Activated CD4-positive, CD25-positive, alpha-beta regulatory T cell treated with anti-CD3 and anti-CD28 coated beads, Interleukin-2, amount 50 U/mL, for 24 hours (primary cell): ENCODE results near the gene BMP10.
A peak's percentile ranks its signal among the peaks of the same experiment; 100 is the strongest.

Source experiments
- ATAC-seq, 2 donors: fragments of 150-1000 bp; cut with Tn5 transposase; one replicate each; pipeline ENCODE4 v1.10.0; 2021; ENCODE audit warnings: mild to moderate bottlenecking in 1 of 2, moderate library complexity in 1 of 2

Gene BMP10

DNA sequence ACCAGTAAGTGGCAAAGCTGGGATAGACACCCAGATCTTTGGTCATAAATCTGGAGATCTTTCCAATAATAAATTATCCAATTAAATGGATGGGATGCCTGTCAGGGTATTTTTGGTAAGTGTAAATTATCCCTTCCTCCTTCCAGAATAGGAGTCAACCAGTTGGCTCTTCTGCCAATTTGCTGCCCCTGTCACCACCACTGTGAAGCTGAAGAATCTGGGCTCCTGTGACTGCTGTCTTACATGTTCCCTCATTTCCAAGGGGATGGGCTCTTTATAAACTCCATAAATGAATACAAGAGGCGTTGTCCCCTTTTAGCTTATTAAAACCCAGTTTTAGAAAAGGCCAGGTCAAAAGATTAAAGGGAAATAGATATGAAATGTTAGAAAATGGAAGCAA lies 17.8 kb upstream of the BMP10 start:
- no peak for ATAC-seq

DNA sequence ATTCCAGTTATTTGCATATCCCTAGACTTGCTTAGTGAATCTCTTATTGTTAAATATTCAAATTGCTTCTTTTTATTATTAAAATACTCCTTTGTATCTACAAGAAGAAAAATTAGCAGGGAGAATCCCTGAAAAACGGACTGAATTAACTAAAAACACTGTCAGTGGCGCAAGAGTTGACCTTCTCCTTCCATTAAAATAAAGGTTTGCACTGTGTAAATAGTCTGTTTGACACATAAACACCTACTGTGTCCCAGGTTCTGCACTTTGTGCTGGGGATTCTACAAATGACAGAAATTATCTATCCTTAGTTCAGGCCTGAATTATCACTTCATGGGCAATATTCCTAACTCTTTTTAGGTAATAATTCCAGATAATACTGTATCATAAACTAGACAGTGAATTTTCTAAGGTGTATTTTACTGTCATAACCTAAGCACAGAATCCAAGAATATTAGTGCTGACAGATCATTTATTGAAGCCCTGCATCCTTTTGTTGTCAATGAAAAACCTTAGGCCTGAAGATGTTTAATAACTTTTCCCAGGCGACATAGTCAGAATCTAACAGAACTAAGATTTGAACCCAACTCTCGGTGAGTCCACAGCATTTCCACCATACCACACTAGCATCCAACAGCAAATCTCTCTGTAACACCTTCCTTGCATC lies 17.0 kb upstream of the BMP10 start:
- no peak for ATAC-seq

DNA sequence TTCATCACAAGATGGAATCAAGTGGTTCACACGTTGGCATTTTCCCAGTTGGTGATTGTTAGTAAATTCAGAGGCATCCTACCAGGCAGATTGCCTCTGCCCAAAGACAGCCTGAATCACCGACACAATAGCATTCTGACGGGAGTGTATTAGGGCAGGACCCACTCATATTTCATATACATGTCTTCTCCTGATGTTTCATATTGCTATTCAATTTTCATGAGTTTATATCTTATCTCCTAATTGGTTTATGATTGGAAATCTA lies 14.5 kb upstream of the BMP10 start:
- no peak for ATAC-seq

DNA sequence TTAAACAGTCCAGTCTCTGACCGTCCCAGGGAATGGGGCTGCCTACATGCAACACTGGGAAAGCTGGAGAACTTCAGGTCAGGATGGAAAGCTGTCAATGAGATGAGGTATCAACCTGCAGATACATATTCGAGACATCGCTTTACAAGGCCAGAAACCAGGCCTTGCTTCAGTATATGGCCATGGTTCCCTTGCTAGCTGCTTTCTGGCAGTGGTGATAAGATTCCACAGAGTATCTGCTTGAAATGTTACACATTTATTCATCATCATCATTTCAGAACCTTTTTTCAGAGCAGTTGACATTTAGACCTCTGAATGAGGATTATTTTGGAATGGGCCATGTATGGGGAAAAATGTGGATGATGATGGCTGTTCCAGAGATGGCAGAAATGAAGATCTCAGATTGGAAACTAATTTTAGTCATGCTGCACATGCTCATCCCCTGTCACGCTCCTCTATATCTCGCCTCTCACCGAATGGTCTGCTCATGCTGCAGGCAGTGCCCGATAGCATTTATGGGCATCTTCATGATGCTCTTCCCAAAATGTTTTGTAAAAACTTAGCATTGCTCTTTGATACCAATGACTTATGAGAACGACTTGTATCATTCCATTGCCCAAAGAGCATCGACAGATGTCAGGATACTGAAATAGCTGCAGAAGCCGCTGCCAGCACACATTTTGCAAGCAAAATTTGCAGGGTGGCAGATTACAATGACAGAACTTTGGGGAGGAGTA lies 14.0 kb upstream of the BMP10 start:
- ATAC-seq, result no peak

DNA sequence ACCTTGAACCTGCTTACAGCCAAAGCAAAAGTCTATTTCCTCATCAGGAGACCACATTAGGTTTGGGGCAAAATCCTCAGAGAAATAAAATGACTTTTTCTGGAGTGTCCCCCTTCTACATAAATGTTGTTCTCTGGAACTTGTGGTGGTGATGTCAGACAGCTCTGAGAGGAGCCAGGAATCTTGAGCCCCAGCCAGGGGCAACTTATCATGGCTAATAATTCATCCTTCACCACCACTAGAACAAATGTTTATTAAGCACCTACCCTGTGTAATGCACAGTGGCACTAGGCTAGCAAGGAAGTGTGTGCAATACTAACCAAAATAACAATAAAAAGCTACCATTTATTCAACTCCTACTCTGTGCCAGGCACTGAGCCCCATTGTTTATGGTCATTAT lies 9.0 kb upstream of the BMP10 start:
- no peak for ATAC-seq

DNA sequence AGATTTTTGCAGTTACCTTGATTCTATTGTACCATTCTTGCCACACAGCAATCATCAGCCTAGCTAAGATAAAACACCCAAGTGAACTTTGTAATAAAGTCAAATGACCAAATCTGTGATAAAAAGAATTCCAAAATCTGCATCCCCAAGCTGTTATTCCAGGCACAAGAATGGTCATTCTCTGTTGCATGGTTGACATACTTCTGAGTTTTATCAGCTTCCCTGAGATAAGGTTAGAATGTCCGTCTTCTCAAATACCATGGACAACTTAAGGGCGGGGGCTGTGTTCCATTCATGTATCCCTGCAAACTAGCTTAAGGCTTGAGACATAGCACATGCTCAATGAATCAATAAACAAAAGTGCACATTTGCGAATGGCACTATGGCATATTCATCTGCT lies 8.1 kb upstream of the BMP10 start:
- ATAC-seq, result no peak

DNA sequence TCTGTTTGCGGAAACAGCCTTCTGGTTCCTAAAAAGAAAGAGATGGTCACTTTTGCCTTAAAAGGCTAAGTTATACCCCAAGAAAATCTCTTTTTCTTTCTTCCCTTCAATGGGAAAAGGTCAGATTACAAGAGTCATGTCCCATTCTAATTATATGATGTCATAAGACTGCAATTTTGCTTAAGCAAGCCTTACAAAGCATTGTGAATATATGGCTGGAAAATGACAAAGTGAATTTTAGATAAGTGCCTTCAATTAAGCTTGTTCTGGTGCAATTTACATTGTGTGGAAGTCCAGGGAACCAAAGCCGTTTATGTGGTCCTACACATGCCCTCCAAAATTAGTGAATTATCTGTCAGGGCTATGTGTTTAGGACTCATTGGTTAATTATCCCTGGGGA lies 7.6 kb upstream of the BMP10 start:
- ATAC-seq, result no peak

DNA sequence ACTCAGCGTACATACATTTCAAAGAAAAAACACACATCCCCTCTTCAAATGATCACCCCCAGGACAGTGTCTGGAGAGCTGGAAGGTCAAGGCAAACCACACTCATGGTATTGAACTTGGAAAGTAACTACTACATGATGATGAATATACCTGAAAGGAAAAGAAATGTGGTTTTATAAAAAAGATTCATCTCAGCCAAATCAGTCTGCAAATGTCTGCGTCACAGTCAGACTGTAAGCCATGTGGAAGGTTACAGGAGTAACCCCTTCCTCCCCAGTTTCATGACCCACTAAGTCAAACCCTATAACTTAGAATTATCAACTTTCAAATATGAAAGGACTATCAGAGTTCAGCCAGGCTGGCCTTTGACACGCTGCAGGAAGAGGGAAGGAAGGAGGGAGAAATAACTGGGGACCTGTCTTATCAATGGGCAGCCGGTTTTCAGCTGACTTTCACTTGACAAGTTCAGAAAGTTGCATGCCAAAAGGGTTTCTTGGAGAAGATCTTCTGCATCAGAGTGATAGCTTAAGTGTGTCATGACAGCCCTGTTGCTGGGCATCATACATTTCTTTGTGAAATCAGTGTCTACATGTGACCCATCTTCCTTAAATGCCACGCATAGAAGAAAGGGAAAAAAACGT lies 7.0 kb upstream of the BMP10 start:
- ATAC-seq, result no peak

DNA sequence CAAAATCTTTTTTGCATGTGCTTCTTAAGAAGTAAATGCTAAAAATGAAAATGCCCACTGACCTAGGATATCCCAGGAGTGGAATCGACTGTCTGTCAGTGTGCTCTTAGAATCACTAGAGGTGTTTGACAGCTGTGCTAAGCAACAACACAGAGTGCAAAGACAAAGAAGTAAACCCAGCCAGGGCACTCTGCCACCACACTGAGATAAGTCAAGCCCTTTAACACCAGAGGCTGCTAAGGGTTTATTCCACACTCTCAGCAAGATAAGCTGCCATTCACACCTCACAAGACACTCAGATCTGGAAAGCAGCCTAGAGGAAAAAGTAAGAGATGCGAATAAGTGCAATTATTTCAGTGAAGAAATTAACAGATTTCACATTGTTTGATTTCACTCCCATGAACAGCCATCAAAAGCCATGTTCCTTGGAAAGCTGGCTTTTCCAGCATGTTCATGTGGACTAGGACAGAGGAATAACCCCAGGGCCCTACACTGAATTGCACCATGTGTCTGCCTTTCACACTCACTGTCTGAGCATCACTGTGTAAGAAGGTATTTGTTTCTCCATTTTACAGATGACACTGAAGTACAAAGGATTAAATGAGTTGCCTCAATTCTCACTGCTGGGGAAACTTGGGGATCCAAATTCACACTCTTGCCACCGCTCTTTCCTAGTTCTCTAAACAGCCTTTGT lies 6.0 kb upstream of the BMP10 start:
- ATAC-seq, result no peak

DNA sequence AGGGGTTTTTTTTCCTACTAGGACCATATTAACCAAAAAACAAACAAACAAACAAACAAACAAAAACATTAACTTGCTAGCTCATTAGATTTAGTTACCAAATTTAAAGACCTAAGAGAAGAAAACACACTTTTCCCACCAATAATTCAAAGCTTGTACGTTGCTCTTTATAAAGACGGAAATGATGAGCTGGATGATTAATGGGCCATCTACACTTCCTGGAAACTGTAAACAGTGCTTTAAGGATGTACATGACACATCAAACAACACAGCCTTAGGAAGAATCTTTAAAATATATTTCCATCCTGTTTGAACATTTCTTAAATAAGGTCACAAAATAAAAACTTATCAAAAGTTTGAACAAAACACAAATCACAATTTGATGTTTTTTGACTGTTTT lies 982 bp downstream of the BMP10 start:
- ATAC-seq, result no peak

DNA sequence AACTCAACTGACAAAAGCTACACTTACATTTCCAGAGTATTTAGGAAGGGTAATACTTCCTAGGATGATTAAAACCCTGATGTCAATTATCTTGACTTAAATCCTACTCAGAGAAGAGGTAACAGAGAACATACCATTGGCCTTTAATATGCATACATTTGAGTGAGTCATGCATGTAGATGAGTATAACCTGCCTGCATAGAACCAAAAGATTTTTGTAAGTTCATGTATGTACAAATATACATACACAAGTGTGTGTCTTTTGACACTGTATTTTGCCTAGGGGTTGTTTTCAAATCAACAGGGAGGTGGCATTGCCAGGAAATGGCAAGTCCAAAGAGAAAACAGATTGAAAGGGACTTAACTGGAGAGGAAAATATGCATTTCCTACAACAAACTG lies 6.1 kb downstream of the BMP10 start:
- no peak for ATAC-seq

DNA sequence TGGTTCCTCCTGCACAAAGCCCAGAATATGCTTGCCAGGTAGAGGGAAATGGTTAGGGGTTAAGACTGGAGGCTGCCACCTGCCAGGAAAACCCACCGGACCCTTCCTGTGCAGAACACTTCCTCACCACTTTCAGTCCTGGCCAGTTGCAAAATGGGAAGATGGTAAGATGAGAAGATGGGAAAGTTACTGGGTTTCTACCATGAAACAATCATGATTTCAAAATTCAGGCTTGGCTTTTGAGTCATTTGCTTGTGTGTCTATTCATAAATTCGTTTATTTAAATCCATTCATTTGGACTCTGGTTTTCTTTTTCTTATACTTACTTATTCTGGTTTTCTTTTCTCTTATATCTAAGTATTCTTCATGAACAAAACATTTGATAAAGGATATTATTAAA lies 7.2 kb downstream of the BMP10 start:
- no peak for ATAC-seq

DNA sequence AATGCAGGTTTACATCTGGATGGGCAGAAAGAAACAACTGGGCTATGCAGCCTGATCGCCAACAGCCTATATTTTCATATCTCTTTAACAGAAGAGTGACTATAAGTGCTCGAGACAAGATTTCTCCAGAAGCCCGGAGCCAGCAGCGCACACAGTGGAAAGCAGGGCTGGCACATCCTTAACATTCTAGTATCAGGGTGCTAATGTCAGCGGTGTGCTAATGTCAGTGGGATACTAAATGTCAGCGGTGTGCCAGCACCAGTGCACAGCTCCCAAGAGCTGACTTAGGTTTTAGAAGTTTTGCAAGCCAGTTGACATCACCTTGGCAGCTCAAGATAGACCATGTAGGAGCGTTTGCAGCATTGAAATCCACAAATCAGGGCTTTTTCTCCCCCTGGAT lies 8.3 kb downstream of the BMP10 start:
- ATAC-seq, result no peak

DNA sequence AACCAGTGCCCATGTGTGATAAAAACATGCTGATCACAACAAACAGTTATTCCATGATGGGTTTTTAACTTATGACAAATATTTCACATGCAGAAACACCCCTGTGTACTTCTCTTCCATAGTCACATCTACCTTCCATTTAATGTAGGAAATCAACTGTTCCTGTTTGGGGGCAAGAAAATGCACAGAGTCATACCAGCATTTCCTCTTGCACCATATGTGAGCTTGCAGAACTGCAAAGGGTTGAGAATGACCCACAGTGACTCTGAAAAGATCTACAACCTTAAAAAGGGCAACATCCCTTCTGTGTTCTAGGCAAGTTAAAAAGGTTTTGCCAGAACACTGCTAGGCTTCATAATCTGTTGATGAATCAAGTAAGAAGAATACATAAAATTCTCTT lies 9.9 kb downstream of the BMP10 start:
- ATAC-seq, result no peak

DNA sequence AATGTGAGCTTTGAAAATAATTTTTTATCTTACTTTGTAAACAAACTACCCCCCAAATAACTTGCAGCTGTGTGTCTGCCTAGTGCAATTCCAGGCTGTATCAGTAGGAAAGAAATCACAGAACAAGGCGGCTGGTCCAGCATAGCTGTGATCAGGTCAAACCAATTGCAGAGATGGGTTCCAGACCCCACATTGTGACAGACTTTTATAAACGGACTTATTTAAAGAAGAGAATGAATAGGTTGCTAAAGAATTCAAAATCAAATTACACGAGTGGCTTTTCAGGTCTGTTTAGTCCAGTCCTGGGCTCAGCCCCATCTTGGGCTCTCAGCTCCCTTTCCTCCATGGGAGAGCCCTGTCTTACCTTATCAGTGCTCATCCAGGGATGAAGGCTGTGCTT lies 11.1 kb downstream of the BMP10 start:
- no peak for ATAC-seq

DNA sequence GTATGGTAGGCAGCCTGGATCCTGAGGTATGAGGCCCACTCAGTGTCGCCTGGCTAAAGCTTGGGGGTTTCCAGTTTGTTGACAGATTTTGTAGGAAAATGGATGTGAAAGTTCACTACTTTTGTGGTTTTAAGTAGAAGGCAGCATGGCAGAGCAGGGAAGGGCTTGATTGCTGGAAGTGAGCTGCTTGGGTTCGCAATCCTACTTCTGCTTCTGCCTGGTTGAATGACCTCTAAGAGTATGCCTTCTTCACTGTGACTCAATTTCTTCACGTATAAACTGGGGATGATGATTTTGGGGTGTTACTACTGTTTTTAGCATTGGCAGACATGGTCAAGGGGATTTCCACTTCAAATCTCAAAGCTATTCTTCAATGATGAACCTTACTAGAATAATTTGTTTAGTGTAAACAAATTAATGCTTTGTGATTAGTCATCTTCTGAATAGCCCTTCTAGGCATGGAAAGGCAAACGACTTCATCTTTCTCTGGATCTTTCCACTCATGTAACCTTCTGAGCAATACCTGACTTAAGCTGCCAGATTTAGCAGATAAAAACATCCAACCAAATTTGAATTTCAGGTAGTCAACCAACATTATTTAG lies 13.2 kb downstream of the BMP10 start:
- peak; percentile 62 to 81 for ATAC-seq

DNA sequence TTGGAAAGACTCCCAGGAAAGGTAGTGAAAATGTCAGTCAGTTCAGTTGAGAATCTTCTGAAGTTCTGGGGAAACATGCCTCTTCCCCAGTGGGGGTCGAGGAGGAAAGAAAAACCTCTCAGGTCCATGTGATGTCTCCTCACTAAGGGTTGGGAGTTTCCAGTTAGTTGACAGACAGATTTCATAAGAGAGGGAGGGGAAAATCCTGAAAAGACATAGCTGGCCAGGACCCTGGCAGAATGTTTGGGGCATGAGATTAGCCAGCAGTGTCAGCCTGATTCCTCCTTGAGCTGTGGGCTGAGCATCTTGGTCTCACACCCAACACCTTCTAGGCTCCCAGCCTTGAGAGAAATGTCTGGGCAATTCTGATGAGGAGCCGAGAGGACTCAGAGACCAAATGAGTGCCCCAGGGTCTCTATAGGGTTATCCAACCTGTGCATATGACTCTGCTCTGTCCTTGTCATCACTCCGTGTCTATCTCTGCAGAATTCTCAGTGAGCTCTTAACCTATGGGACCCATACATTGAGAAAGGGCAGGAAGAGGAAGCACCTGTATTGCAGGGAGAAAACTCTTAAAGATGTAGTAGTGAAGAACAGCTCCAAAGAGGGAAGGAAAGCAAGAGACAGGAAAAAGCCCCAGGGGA lies 13.9 kb downstream of the BMP10 start:
- no peak for ATAC-seq

DNA sequence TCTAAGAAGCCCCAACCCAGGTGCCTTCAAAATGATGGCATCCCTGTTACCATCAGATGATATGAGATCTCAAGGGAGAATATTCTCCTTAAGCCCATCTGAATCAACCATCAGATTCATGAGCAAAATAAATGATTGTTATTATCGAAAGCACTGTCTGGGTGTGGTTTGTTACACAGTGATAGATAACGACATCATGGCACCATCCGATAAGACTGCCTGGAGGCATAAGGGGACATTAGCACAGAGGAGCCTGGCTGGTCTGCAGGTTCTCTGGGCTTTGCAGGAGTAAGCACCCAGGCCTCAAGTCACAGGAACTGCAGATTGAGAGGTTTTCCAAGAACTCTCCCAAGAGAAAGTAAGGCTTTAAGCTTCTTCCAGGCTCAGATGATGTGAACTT lies 15.6 kb downstream of the BMP10 start:
- ATAC-seq, result no peak

DNA sequence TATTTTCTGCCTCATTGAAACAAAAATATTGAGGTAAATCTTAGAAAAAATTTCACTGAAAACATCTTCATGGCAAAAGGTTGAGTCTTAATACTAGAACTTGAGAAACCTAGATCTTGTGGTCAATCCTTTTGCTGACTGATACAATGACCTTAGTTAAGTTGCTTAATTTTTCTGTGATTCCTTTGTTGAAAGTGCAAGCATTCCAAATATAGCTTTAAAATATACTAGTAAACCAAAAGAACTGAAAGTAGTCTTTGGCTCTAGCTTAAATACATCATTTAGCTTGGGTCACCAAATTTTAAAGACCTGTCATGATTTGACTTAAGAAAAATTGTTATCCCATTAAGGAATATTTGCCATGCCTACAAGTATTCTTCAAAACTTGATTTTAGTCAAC lies 16.7 kb downstream of the BMP10 start:
- ATAC-seq, result no peak

DNA sequence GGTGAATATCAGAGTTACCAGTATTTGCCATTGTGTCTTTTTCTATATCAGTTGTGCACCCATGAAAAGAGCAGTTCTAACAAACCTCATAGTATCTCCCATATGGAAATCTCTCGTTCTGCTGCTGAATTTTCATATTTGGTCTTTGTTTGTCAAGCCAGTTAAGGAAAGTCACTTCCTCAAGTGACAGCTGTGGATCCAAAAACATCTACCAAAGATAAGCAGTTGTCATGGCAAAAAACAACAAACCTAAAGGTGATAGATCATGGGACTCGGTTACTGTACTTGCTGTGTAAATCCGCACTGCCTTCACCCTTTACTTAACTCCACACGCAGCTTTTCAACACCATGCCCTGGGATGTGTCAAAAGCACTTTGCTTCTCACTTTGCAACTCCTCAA lies 17.3 kb downstream of the BMP10 start:
- ATAC-seq, result no peak

DNA sequence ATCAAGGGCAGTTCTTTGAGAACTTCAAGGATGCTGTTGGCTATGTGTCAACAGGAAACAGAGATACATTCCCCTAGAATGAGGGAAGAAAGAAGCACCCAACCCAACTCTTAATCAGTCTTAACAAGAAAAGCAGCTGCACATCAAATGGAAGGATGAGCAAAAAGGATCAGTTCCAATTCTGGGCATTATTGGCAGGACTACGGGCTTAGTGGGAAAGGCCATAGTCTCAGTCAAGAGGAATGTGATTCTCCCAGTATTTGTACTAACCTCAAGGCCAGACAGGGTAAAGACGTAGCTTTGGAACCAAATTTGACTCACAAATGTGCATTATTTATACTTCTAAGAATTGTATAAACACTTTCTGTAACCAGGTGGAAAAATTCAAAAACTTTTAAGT lies 18.2 kb downstream of the BMP10 start:
- ATAC-seq, result no peak

DNA sequence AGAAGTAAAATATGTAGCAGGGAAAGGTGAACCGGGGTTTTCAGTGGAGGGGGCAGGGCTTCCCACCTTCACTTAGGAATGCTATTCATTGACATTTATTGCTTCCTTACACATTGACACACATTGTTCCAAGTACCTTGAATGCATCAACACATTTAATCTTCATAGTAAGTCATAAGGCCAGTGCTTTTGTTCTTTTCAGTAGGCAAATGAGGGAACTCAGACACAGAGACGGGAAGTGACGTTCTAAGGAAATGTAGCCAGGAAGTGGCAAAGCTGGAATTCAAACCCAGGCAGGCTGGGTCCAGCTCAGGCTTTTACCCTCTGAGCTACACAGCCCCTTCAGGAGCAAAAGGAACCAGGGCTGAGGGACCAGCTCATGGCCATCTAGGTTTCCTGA lies 20.7 kb downstream of the BMP10 start:
- no peak for ATAC-seq

DNA sequence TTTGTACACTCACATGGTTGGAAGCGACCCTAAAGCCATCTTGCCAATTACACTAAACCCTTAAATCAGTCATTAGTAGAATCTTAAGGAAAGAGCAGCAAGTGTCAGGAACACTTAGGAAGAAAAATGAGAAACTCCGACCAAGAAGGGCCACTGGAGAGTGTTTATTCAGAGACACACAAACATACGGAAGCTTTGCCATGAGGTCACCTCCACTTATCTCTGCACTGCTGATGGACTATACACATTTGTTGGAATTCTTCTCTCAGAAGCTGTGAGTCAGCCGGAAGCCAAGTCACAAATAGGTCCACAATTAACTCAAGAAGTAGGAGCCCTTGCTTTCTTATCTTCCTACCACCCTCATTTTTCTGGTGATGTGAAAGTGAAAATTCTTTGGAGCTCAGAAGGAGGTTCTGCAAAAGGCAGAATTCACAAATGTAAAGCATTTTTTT lies 21.6 kb downstream of the BMP10 start:
- no peak for ATAC-seq
